ENCODE data around the gene TMEM238L.
"Not testable (repeated sequence)": the region's sequence is repeated elsewhere in the genome, so short reads cannot be mapped to it uniquely, and the experiment has no call there.

TMEM238L gene

GRCh38 chr17:10803830-10804475 lies at the start of gene TMEM238L:
TMEM238L (minus strand) TSS chr17:10804099; CDS start chr17:10803963, 136 bp downstream.
- H3K4me3 ChIP-seq (ENCODE audit: low read depth, low read length, poor library complexity, severe bottlenecking): no peak within 1 kb of the TSS
- H3K9me3 ChIP-seq (ENCODE audit: low read length): no peaks in the 10 kb centered on the region
- no peak within 1 kb of the TSS for H2AFZ ChIP-seq (ENCODE audit: low read length)
- no peaks in the 10 kb centered on the region for H3K36me3 ChIP-seq (ENCODE audit: insufficient read depth, low read length)
- H3F3A ChIP-seq (ENCODE audit: insufficient read depth, low read length): no peaks in the 10 kb centered on the region
- TF ChIP-seq EZH2 (IDR thresholded peaks at IDR 0.05; ENCODE audit: borderline replicate concordance, low read length) (no peak), CTCF (IDR thresholded peaks at IDR 0.05; ENCODE audit: low read length) (no peak)
- no peaks in the 10 kb centered on the region for H4K20me1 ChIP-seq (ENCODE audit: insufficient read depth, low read length)
- H3K79me2 ChIP-seq (ENCODE audit: insufficient read depth, low read length): no peaks in the 10 kb centered on the region
- H3K9me2 ChIP-seq (ENCODE audit: low read depth, low read length): no peaks in the 10 kb centered on the region
- no peaks in the 10 kb centered on the region for H3K27me3 ChIP-seq (ENCODE audit: insufficient read depth, low read length)
- no peak within 1 kb of the TSS for H3K4me2 ChIP-seq (ENCODE audit: low read length)
- no peaks in the 10 kb centered on the region for H3K4me1 ChIP-seq (ENCODE audit: insufficient read depth, low read length, severe bottlenecking)
- H3K9ac ChIP-seq (ENCODE audit: low read length): no peak within 1 kb of the TSS
- no peak within 1 kb of the TSS for H3K27ac ChIP-seq (ENCODE audit: low read depth, low read length, poor library complexity, severe bottlenecking)

- H3F3A ChIP-seq (ENCODE audit: insufficient read depth, low read length); H3K4me2 ChIP-seq (ENCODE audit: low read length); H3K9ac ChIP-seq (ENCODE audit: low read length): not testable (repeated sequence)
Measured at GRCh38 chr17:10846636-10847035, 42.7 kb upstream of the TMEM238L start.

GRCh38 chr17:10845388-10845751 lies 41.5 kb upstream of the TMEM238L start:
- Histone ChIP-seq H3K4me1 (ENCODE audit: insufficient read depth, low read length, severe bottlenecking) (no peaks in the 10 kb centered on the region), H3K9me2 (ENCODE audit: low read depth, low read length) (no peaks in the 10 kb centered on the region), H3K27ac (ENCODE audit: low read depth, low read length, poor library complexity, severe bottlenecking) (no peak overlapping the region), H3K27me3 (ENCODE audit: insufficient read depth, low read length) (no peaks in the 10 kb centered on the region), H3F3A (ENCODE audit: insufficient read depth, low read length) (no peaks in the 10 kb centered on the region), H3K4me3 (ENCODE audit: low read depth, low read length, poor library complexity, severe bottlenecking) (no peak overlapping the region), H3K36me3 (ENCODE audit: insufficient read depth, low read length) (no peaks in the 10 kb centered on the region), H2AFZ (ENCODE audit: low read length) (no peak overlapping the region), H3K79me2 (ENCODE audit: insufficient read depth, low read length) (no peaks in the 10 kb centered on the region), H3K4me2 (ENCODE audit: low read length) (no peak overlapping the region), H3K9me3 (ENCODE audit: low read length) (no peaks in the 10 kb centered on the region), H3K9ac (ENCODE audit: low read length) (no peak overlapping the region), H4K20me1 (ENCODE audit: insufficient read depth, low read length) (no peaks in the 10 kb centered on the region)
- TF ChIP-seq CTCF (IDR thresholded peaks at IDR 0.05; ENCODE audit: low read length): no peak
- TF ChIP-seq EZH2 (IDR thresholded peaks at IDR 0.05; ENCODE audit: borderline replicate concordance, low read length): no peak

More at GRCh38 chr17:10846636-10847035, 42.7 kb upstream of the TMEM238L start:
- H3K79me2 ChIP-seq (ENCODE audit: insufficient read depth, low read length); H2AFZ ChIP-seq (ENCODE audit: low read length); H3K4me1 ChIP-seq (ENCODE audit: insufficient read depth, low read length, severe bottlenecking); H3K27ac ChIP-seq (ENCODE audit: low read depth, low read length, poor library complexity, severe bottlenecking); H3K27me3 ChIP-seq (ENCODE audit: insufficient read depth, low read length); H3K36me3 ChIP-seq (ENCODE audit: insufficient read depth, low read length); H3K9me3 ChIP-seq (ENCODE audit: low read length); H3K4me3 ChIP-seq (ENCODE audit: low read depth, low read length, poor library complexity, severe bottlenecking); H4K20me1 ChIP-seq (ENCODE audit: insufficient read depth, low read length); H3K9me2 ChIP-seq (ENCODE audit: low read depth, low read length): not testable (repeated sequence)
